Measurements from ENCODE around the gene OR1B1. TPM values are rescaled to one million over a fixed set of nuclear protein-coding genes. Genes with fewer than 3 reads are reported as not detected.

OR1B1 gene
- polyA plus RNA-seq (2012; rRNA removed), result not detected in 2 replicates
- polyA plus RNA-seq (2012; cell fraction: cytosol; rRNA removed), result not detected in 2 replicates
- 0.25 TPM in 1 of 2 replicates, not detected in the other for polyA plus RNA-seq (2012; cell fraction: nucleus; rRNA removed)

DNA sequence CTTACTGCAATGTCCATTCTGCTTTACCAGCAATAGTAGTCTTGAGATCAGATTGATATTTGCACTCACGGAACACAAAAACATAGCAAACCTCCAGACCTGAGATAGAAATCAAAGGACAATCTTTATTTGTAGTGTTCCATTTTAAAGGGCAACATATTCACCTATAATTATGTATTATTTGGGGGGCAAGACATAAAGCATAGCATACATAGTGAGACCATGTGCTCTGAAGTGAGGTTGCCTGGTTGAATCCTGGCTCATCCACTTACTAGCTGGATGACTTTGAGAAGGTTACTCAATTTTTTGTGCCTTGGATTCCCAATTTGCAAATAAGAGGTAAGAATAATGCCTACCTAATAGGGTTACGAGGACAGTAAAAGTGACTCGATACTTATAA lies at the start of gene OR1B1:
OR1B1 (minus strand) TSS at position 101 of the 400 bp plus-strand sequence.
- POLR2A ChIA-PET, result no interaction called here
- H3K9me3 ChIP-seq, result no peaks in the 10 kb centered on the region
- H3K4me3 ChIP-seq (ENCODE audit: low read depth in 2 of 2, low read length in 1 of 2), result no peak within 1 kb of the TSS
- no peaks in the 10 kb centered on the region for H3K4me1 ChIP-seq (ENCODE audit: control insufficient read depth in 1 of 2, insufficient read depth in 2 of 2, low read depth in 1 of 2, low read length in 1 of 2)
- no peaks in the 10 kb centered on the region for H3K27me3 ChIP-seq (ENCODE audit: insufficient read depth)
- H4K20me1 ChIP-seq (ENCODE audit: insufficient read depth), result no peaks in the 10 kb centered on the region
- H3K9me2 ChIP-seq, result no peaks in the 10 kb centered on the region
- no peaks in the 10 kb centered on the region for H3K36me3 ChIP-seq (replicated peaks in 1 of 2; ENCODE audit: control insufficient read depth in 1 of 2, insufficient read depth in 2 of 2, low read length in 1 of 2)
- TF ChIP-seq JUND (IDR thresholded peaks at IDR 0.05) (no peak), EZH2phosphoT487 (IDR thresholded peaks at IDR 0.05; ENCODE audit: borderline replicate concordance, low read depth) (no peak), MAX (IDR thresholded peaks at IDR 0.05; ENCODE audit: low read depth) (no peak), TEAD4 (IDR thresholded peaks at IDR 0.05; ENCODE audit: borderline replicate concordance, insufficient read depth) (no peak), MEF2A (IDR thresholded peaks at IDR 0.05; ENCODE audit: borderline replicate concordance, low read depth) (no peak), TAF1 (IDR thresholded peaks at IDR 0.05; ENCODE audit: borderline replicate concordance, low read depth, low read length) (no peak), NRF1 (IDR thresholded peaks at IDR 0.05; ENCODE audit: low read depth, low read length) (no peak), RFX5 (IDR thresholded peaks at IDR 0.05; ENCODE audit: low read length) (no peak), REST (IDR thresholded peaks at IDR 0.05; ENCODE audit: low read depth, low read length) (no peak)
- TF ChIP-seq, protein P1, sequence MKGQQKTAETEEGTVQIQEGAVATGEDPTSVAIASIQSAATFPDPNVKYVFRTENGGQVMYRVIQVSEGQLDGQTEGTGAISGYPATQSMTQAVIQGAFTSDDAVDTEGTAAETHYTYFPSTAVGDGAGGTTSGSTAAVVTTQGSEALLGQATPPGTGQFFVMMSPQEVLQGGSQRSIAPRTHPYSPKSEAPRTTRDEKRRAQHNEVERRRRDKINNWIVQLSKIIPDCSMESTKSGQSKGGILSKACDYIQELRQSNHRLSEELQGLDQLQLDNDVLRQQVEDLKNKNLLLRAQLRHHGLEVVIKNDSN (IDR thresholded peaks at IDR 0.05; ENCODE audit: borderline replicate concordance, low read depth), result no peak
- no peak for DNase-seq
- CTCF ChIA-PET, result no interaction called here
- H3K9ac ChIP-seq, result no peak within 1 kb of the TSS
- H3F3A ChIP-seq (replicated peaks; ENCODE audit: insufficient read depth), result no peaks in the 10 kb centered on the region
- no peak within 1 kb of the TSS for H2AFZ ChIP-seq (ENCODE audit: low read depth)
- H3K79me2 ChIP-seq (ENCODE audit: insufficient read depth), result no peaks in the 10 kb centered on the region
- WGBS (ENCODE audit: low lambda C conversion rate), result 6% methylated on average over 3 of the region's 3 CpGs
- no peak within 1 kb of the TSS for H3K27ac ChIP-seq (ENCODE audit: low read depth in 2 of 2, low read length in 1 of 2)
- no peak within 1 kb of the TSS for H3K4me2 ChIP-seq

GRCh38 chr9:122695696-122696095 lies 38.3 kb upstream of the OR1B1 start:
- Histone ChIP-seq H3K9me2 (no peaks in the 10 kb centered on the region), H4K20me1 (ENCODE audit: insufficient read depth) (no peaks in the 10 kb centered on the region), H2AFZ (ENCODE audit: low read depth) (no peak overlapping the region), H3K9me3 (0 out of 2 replicates have a peak, but pooled peaks cover 5% of the 10 kb centered on the region), H3F3A (replicated peaks; ENCODE audit: insufficient read depth) (no peaks in the 10 kb centered on the region), H3K27me3 (ENCODE audit: insufficient read depth) (no peaks in the 10 kb centered on the region), H3K79me2 (ENCODE audit: insufficient read depth) (no peaks in the 10 kb centered on the region), H3K4me2 (no peak overlapping the region), H3K4me1 (ENCODE audit: control insufficient read depth in 1 of 2, insufficient read depth in 2 of 2, low read depth in 1 of 2, low read length in 1 of 2) (no peaks in the 10 kb centered on the region), H3K27ac (ENCODE audit: low read depth in 2 of 2, low read length in 1 of 2) (no peak overlapping the region), H3K36me3 (replicated peaks in 1 of 2; ENCODE audit: control insufficient read depth in 1 of 2, insufficient read depth in 2 of 2, low read length in 1 of 2) (no peaks in the 10 kb centered on the region), H3K4me3 (ENCODE audit: low read depth in 2 of 2, low read length in 1 of 2) (no peak overlapping the region), H3K9ac (no peak overlapping the region)
- 84% methylated on average over 1 of the region's 1 CpG for WGBS (ENCODE audit: low lambda C conversion rate)
- CTCF ChIA-PET, result no interaction called here
- no peak for DNase-seq
- POLR2A ChIA-PET, result no interaction called here
- TF ChIP-seq SIN3A (IDR thresholded peaks at IDR 0.05; ENCODE audit: borderline replicate concordance, low read depth, low read length) (no peak), FOSL2 (IDR thresholded peaks at IDR 0.05; ENCODE audit: borderline replicate concordance, low read depth) (no peak), MEF2A (IDR thresholded peaks at IDR 0.05; ENCODE audit: borderline replicate concordance, low read depth) (no peak), CHD2 (IDR thresholded peaks at IDR 0.05; ENCODE audit: low read length, partially characterized antibody) (no peak), ELF1 (IDR thresholded peaks at IDR 0.05) (no peak), REST (IDR thresholded peaks at IDR 0.05; ENCODE audit: low read depth, low read length) (no peak), TAF1 (IDR thresholded peaks at IDR 0.05; ENCODE audit: borderline replicate concordance, low read depth, low read length) (no peak)
- TF ChIP-seq, protein P2, sequence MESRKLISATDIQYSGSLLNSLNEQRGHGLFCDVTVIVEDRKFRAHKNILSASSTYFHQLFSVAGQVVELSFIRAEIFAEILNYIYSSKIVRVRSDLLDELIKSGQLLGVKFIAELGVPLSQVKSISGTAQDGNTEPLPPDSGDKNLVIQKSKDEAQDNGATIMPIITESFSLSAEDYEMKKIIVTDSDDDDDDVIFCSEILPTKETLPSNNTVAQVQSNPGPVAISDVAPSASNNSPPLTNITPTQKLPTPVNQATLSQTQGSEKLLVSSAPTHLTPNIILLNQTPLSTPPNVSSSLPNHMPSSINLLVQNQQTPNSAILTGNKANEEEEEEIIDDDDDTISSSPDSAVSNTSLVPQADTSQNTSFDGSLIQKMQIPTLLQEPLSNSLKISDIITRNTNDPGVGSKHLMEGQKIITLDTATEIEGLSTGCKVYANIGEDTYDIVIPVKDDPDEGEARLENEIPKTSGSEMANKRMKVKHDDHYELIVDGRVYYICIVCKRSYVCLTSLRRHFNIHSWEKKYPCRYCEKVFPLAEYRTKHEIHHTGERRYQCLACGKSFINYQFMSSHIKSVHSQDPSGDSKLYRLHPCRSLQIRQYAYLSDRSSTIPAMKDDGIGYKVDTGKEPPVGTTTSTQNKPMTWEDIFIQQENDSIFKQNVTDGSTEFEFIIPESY (IDR thresholded peaks at IDR 0.05; ENCODE audit: borderline replicate concordance, low read depth), result no peak

Measured in SK-N-SH (cell line).